T-helper 17 cell (primary cell): Measurements from ENCODE around the gene ATP10D. TPM values are rescaled to one million over a fixed set of nuclear protein-coding genes. Genes with fewer than 3 reads are reported as not detected.
A peak's percentile ranks its signal among the peaks of the same experiment; 100 is the strongest.
"Not testable (repeated sequence)": the region's sequence is repeated elsewhere in the genome, so short reads cannot be mapped to it uniquely, and the experiment has no call there.

Source experiments
- ATAC-seq: fragments of 150-1000 bp; cut with Tn5 transposase; 2 replicates; pipeline ENCODE4 v1.10.0; 2021; ENCODE audit warnings: mild to moderate bottlenecking, moderate library complexity
- DNase-seq, 3 donors: peaks; one replicate each; pipeline versions ENCODE4 v3.0.0 to v3.0.0-alpha.2; 2020 to 2021
- H3K9me3 ChIP-seq: one replicate; pipeline ENCODE4 v1.7.0; 2013; ENCODE audit warnings: low read length, mild to moderate bottlenecking; ENCODE audit not compliant: control insufficient read depth, poor library complexity, severe bottlenecking
- H3K27ac Mint-ChIP-seq: one replicate; pipeline ENCODE4 v1.8.0; 2022; ENCODE audit warnings: mild to moderate bottlenecking, moderate library complexity, mixed read lengths
- H3K27me3 Mint-ChIP-seq: one replicate; pipeline ENCODE4 v1.8.0; 2022; ENCODE audit warnings: mixed read lengths
- H3K36me3 Mint-ChIP-seq: one replicate; pipeline ENCODE4 v1.8.0; 2022; ENCODE audit warnings: low read depth, mixed read lengths
- H3K4me1 Mint-ChIP-seq: one replicate; pipeline ENCODE4 v1.8.0; 2022; ENCODE audit warnings: mild to moderate bottlenecking, mixed read lengths
- H3K4me3 Mint-ChIP-seq: one replicate; pipeline ENCODE4 v1.8.0; 2022; ENCODE audit warnings: mild to moderate bottlenecking, moderate library complexity, mixed read lengths
- total RNA-seq, 4 donors: library from RNA in 2 of 4; stranded (reverse) in 2 of 4; gene quantifications; one replicate each; pipeline ENCODE4 v1.2.3 and lab custom pipeline; 2022 to 2026

Gene ATP10D
- total RNA-seq, 2 donors from 2014 or later, result 1.7 to 4.1 TPM

- H3K4me3 Mint-ChIP-seq, result no peak overlapping the region
- no peak overlapping the region for H3K27ac Mint-ChIP-seq
- peaks cover 4% of the 10 kb centered on the region for H3K4me1 Mint-ChIP-seq
- no peak for DNase-seq
- no peak for ATAC-seq
- H3K27me3 Mint-ChIP-seq, result peaks cover 31% of the 10 kb centered on the region
- peaks cover 8% of the 10 kb centered on the region for H3K36me3 Mint-ChIP-seq
- H3K9me3 ChIP-seq, result no peaks in the 10 kb centered on the region
Measured at GRCh38 chr4:47473141-47473750, 11.8 kb upstream of the ATP10D start.

GRCh38 chr4:47474799-47475198, 10.3 kb upstream of the ATP10D start:
- peaks cover 35% of the 10 kb centered on the region for H3K27me3 Mint-ChIP-seq
- H3K4me3 Mint-ChIP-seq, result no peak overlapping the region
- ATAC-seq (no peak), DNase-seq (no peak)
- H3K36me3 Mint-ChIP-seq, result peaks cover 8% of the 10 kb centered on the region
- H3K9me3 ChIP-seq, result no peaks in the 10 kb centered on the region
- H3K4me1 Mint-ChIP-seq, result peaks cover 2% of the 10 kb centered on the region
- no peak overlapping the region for H3K27ac Mint-ChIP-seq

- no peak for ATAC-seq
- H3K9me3 ChIP-seq, result no peaks in the 10 kb centered on the region
- no peak for DNase-seq
- peaks cover 11% of the 10 kb centered on the region for H3K36me3 Mint-ChIP-seq
- peaks cover 35% of the 10 kb centered on the region for H3K27me3 Mint-ChIP-seq
- peaks cover 3% of the 10 kb centered on the region for H3K4me1 Mint-ChIP-seq
- no peak overlapping the region for H3K4me3 Mint-ChIP-seq
- H3K27ac Mint-ChIP-seq, result no peak overlapping the region
Measured at GRCh38 chr4:47475411-47475810, 9.7 kb upstream of the ATP10D start.

GRCh38 chr4:47478804-47479203, 6.3 kb upstream of the ATP10D start:
- Mint-ChIP-seq H3K4me3 (no peak overlapping the region), H3K4me1 (peaks cover 8% of the 10 kb centered on the region), H3K27me3 (peaks cover 24% of the 10 kb centered on the region), H3K36me3 (peaks cover 6% of the 10 kb centered on the region), H3K27ac (peak overlapping the region; percentile 22)
- ATAC-seq (no peak), DNase-seq (no peak)
- no peaks in the 10 kb centered on the region for H3K9me3 ChIP-seq

- no peak overlapping the region for H3K4me3 Mint-ChIP-seq
- peaks cover 17% of the 10 kb centered on the region for H3K4me1 Mint-ChIP-seq
- DNase-seq (no peak), ATAC-seq (no peak)
- peaks cover 4% of the 10 kb centered on the region for H3K36me3 Mint-ChIP-seq
- peak overlapping the region; percentile 74 for H3K27ac Mint-ChIP-seq
- peaks cover 12% of the 10 kb centered on the region for H3K27me3 Mint-ChIP-seq
- no peaks in the 10 kb centered on the region for H3K9me3 ChIP-seq
Measured at GRCh38 chr4:47482326-47482725, 2.7 kb upstream of the ATP10D start.

- H3K36me3 Mint-ChIP-seq, result peaks cover 4% of the 10 kb centered on the region
- H3K4me1 Mint-ChIP-seq, result peaks cover 17% of the 10 kb centered on the region
- H3K9me3 ChIP-seq, result no peaks in the 10 kb centered on the region
- ATAC-seq (no peak), DNase-seq (no peak)
- H3K27me3 Mint-ChIP-seq, result peaks cover 6% of the 10 kb centered on the region
- no peak overlapping the region for H3K4me3 Mint-ChIP-seq
- peak overlapping the region; percentile 95 for H3K27ac Mint-ChIP-seq
Measured at GRCh38 chr4:47483745-47484144, 1.3 kb upstream of the ATP10D start.

- ATAC-seq (no peak), DNase-seq (no peak)
- peaks cover 17% of the 10 kb centered on the region for H3K4me1 Mint-ChIP-seq
- peak overlapping the region; percentile 95 for H3K27ac Mint-ChIP-seq
- peaks cover 2% of the 10 kb centered on the region for H3K27me3 Mint-ChIP-seq
- H3K4me3 Mint-ChIP-seq, result peak overlapping the region; percentile 97
- no peaks in the 10 kb centered on the region for H3K9me3 ChIP-seq
- H3K36me3 Mint-ChIP-seq, result peaks cover 4% of the 10 kb centered on the region
Measured at GRCh38 chr4:47484168-47484567, 907 bp upstream of the ATP10D start.

GRCh38 chr4:47485768-47486167, 693 bp downstream of the ATP10D start:
- no peaks in the 10 kb centered on the region for H3K9me3 ChIP-seq
- peak overlapping the region; percentile 95 for H3K27ac Mint-ChIP-seq
- H3K4me3 Mint-ChIP-seq, result peak overlapping the region; percentile 97
- ATAC-seq, result peak; percentile 8
- no peaks in the 10 kb centered on the region for H3K36me3 Mint-ChIP-seq
- H3K27me3 Mint-ChIP-seq, result no peaks in the 10 kb centered on the region
- H3K4me1 Mint-ChIP-seq, result peaks cover 18% of the 10 kb centered on the region
- no peak for DNase-seq

GRCh38 chr4:47486231-47486673, 1.2 kb downstream of the ATP10D start:
- no peaks in the 10 kb centered on the region for H3K36me3 Mint-ChIP-seq
- DNase-seq (no peak), ATAC-seq (no peak)
- H3K9me3 ChIP-seq, result no peaks in the 10 kb centered on the region
- H3K4me3 Mint-ChIP-seq, result peak overlapping the region; percentile 97
- H3K27me3 Mint-ChIP-seq, result no peaks in the 10 kb centered on the region
- H3K27ac Mint-ChIP-seq, result peak overlapping the region; percentile 95
- H3K4me1 Mint-ChIP-seq, result peaks cover 21% of the 10 kb centered on the region

GRCh38 chr4:47486727-47487126, 1.7 kb downstream of the ATP10D start:
- DNase-seq, H3K9me3 ChIP-seq, H3K27ac Mint-ChIP-seq, ATAC-seq, H3K4me3 Mint-ChIP-seq, H3K27me3 Mint-ChIP-seq, H3K36me3 Mint-ChIP-seq: not testable (repeated sequence)
- H3K4me1 Mint-ChIP-seq, result peaks cover 21% of the 10 kb centered on the region

GRCh38 chr4:47488706-47489105, 3.6 kb downstream of the ATP10D start:
- peaks cover 16% of the 10 kb centered on the region for H3K4me1 Mint-ChIP-seq
- DNase-seq (no peak), ATAC-seq (no peak)
- no peak overlapping the region for H3K27ac Mint-ChIP-seq
- no peaks in the 10 kb centered on the region for H3K27me3 Mint-ChIP-seq
- peaks cover 2% of the 10 kb centered on the region for H3K36me3 Mint-ChIP-seq
- no peak overlapping the region for H3K4me3 Mint-ChIP-seq
- H3K9me3 ChIP-seq, result no peaks in the 10 kb centered on the region

- Mint-ChIP-seq H3K27ac (no peak overlapping the region), H3K36me3 (peaks cover 2% of the 10 kb centered on the region), H3K27me3 (no peaks in the 10 kb centered on the region), H3K4me3 (no peak overlapping the region), H3K4me1 (peaks cover 13% of the 10 kb centered on the region)
- DNase-seq (no peak), ATAC-seq (peak; percentile 79)
- H3K9me3 ChIP-seq, result no peaks in the 10 kb centered on the region
Measured at GRCh38 chr4:47490550-47490949, 5.5 kb downstream of the ATP10D start.

GRCh38 chr4:47493238-47494123, 8.4 kb downstream of the ATP10D start:
- no peaks in the 10 kb centered on the region for H3K9me3 ChIP-seq
- Mint-ChIP-seq H3K4me1 (peaks cover 5% of the 10 kb centered on the region), H3K36me3 (peaks cover 2% of the 10 kb centered on the region), H3K27me3 (no peaks in the 10 kb centered on the region), H3K27ac (no peak overlapping the region), H3K4me3 (no peak overlapping the region)
- ATAC-seq, result no peak
- no peak for DNase-seq

GRCh38 chr4:47494124-47494430, 9.0 kb downstream of the ATP10D start:
- ATAC-seq, result no peak
- no peaks in the 10 kb centered on the region for H3K9me3 ChIP-seq
- Mint-ChIP-seq H3K36me3 (peaks cover 2% of the 10 kb centered on the region), H3K4me1 (peaks cover 5% of the 10 kb centered on the region), H3K27ac (no peak overlapping the region), H3K27me3 (no peaks in the 10 kb centered on the region), H3K4me3 (no peak overlapping the region)
- DNase-seq, result no peak
